SK-N-SH treated with all-trans-retinoic acid at 6 μM for 48 hours (cell line): ENCODE results near the gene ACCS.

Experiments
- PATZ1 ChIP-seq: fragments of 250-450 bp; sonication (Bioruptor Pico); IDR thresholded peaks from 2 replicates; pipeline ENCODE4 v1.8.0; 2020; ENCODE audit warnings: mild to moderate bottlenecking, moderate library complexity, borderline replicate concordance
- TOX ChIP-seq: fragments of 250-450 bp; sonication (Bioruptor Pico); IDR thresholded peaks from 2 replicates; pipeline ENCODE4 v1.8.0; 2021; ENCODE audit warnings: mild to moderate bottlenecking, moderate library complexity, borderline replicate concordance
- ZFP30 ChIP-seq: fragments of 450-650 bp; formaldehyde crosslinking; IDR thresholded peaks from 2 replicates; pipeline ENCODE4 v1.5.0; 2022; ENCODE audit warnings: mild to moderate bottlenecking, moderate library complexity

DNA sequence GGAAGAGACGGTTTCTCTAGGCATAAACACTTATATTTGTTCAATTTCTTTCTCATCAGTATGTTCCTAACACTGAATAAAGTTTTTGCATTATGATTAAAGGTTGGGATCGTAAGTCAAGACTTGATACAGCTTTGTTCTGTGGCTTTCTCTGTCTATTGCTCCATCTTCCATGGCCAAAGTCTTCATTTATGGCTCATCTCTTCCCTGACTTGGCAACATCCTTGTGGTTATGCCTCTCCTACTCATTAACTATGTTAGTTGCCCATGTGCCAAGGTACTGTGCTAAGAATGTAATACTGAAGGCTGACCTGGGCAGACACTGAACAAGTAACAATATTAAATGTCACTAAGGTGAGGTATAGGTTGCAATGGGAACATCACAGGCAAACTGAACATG, 19.9 kb upstream of the ACCS start:
- no peak for TF ChIP-seq TOX (CRISPR knock-in tag)
- no peak for TF ChIP-seq PATZ1
- TF ChIP-seq ZFP30 (CRISPR knock-in tag), result no peak
